Heart left ventricle (tissue), 13 donors: ENCODE data around the gene STXBP6.

Source experiments
- CTCF ChIP-seq, 12 donors: fragments of 200-600 bp; sonication (generic) in 4 of 12; IDR thresholded peaks; one replicate each; pipeline versions ENCODE4 v1.5.0 to v1.8.0; 2018 to 2022; ENCODE audit warnings: antibody characterized with exemption in 12 of 12, mild to moderate bottlenecking in 5 of 12
- POLR2A ChIP-seq, 2 donors: fragments of 450-650 bp; IDR thresholded peaks; one replicate each; pipeline ENCODE4 v1.6.1; 2017; ENCODE audit warnings: antibody characterized with exemption in 2 of 2, mild to moderate bottlenecking in 2 of 2, moderate library complexity in 2 of 2
- donor health status: ischemic (EF 13 %, LVEDD 7.1; RV severe dilation, severe dysfunction).
- donor health status: DM: no; HTN: yes; CAD: no.
- donor health status: DM: no; HTN: no; CAD: no.
- donor health status: ischemic (EF 25% LVEDD 6.9; RV normal size, moderate dysfunction).
- donor health status: ischemic (EF 25% LVEDD 5.7; RV mildly dilated, moderate dysfunction).
- donor health status: ischemic (EF 35%, LVEDD 5.7; RV mildly dilated, moderate dysfunction).
- donor health status: nonischemic (EF 11% LVEDD 7.7; RV severe dilation, severe dysfunction).
- donor health status: DM: yes; HTN: yes; CAD: no.
- donor health status: PGD.
- donor health status: ischemic (EF 29% LVEDD 5.4; RV normal size, mild dysfunction).
- donor health status: nonischemic (EF 23%, LVEDD 6.1; RV moderate dilation, normal function).

DNA sequence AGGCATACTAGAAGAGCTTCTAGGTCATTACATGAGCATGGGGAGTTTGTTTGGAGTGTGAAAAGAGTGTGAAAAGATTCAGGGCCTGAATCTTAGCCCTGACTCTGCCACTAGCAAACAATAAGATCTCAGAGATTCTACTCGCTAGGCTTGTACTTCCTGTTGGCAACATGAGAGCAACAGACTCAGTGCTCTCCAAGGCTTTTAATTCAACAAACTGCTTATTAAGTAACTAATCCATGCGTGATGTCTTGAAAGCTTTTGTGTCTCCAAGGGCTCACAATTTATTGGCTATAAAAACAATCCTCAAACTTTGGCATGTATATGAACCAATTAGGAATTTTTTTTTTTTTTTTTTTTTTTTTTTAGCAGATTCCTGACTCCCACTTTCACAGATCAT, 105.1 kb downstream of the STXBP6 start:
- TF ChIP-seq CTCF (IDR thresholded peaks at IDR 0.05) = no peak
- no peak for TF ChIP-seq POLR2A (IDR thresholded peaks at IDR 0.05)
